DOHH2 (cell line): ENCODE measurements around the gene PSG7.
"Not testable (repeated sequence)": the region's sequence is repeated elsewhere in the genome, so short reads cannot be mapped to it uniquely, and the experiment has no call there.

ENCODE experiments used
- EZH2phosphoT487 ChIP-seq: fragments of 200-600 bp; sonication (generic); IDR thresholded peaks from 2 replicates; pipeline ENCODE4 v1.6.1; 2017; ENCODE audit warnings: borderline replicate concordance, mild to moderate bottlenecking, antibody characterized with exemption, low read length, moderate library complexity, mixed read lengths
- TF ChIP-seq, protein P1 (sequence below): fragments of 200-600 bp; sonication (generic); IDR thresholded peaks from one replicate; pipeline ENCODE4 v1.5.1; 2014; ENCODE audit warnings: antibody characterized with exemption, mild to moderate bottlenecking, low read depth, low read length; ENCODE audit not compliant: poor library complexity, severe bottlenecking

DNA sequence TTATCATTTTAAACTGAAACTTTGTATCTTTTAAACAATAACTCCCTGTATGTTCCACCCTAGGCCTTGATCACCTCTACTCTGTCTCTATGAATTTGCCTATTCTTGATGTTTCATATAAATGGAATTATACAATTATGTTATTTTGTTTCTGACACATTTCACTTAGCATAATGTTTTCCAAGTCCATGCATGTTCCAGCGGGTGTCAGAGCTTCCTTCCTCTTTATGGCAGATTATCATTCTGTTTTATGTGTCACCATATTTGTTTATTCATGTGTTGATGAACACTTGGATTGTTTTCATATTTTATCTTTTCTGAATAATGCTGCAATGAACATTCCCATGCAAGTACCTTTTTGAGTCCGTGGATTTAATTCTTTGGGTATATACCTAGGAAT, 54.3 kb downstream of the PSG7 start:
- TF ChIP-seq, protein P1, sequence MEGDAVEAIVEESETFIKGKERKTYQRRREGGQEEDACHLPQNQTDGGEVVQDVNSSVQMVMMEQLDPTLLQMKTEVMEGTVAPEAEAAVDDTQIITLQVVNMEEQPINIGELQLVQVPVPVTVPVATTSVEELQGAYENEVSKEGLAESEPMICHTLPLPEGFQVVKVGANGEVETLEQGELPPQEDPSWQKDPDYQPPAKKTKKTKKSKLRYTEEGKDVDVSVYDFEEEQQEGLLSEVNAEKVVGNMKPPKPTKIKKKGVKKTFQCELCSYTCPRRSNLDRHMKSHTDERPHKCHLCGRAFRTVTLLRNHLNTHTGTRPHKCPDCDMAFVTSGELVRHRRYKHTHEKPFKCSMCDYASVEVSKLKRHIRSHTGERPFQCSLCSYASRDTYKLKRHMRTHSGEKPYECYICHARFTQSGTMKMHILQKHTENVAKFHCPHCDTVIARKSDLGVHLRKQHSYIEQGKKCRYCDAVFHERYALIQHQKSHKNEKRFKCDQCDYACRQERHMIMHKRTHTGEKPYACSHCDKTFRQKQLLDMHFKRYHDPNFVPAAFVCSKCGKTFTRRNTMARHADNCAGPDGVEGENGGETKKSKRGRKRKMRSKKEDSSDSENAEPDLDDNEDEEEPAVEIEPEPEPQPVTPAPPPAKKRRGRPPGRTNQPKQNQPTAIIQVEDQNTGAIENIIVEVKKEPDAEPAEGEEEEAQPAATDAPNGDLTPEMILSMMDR, result not testable (repeated sequence)
- not testable (repeated sequence) for TF ChIP-seq EZH2phosphoT487
